Measurements from ENCODE around the gene AHCYL2. TPM values are rescaled to one million over a fixed set of nuclear protein-coding genes. Genes with fewer than 3 reads are reported as not detected.
A peak's percentile ranks its signal among the peaks of the same experiment; 100 is the strongest.

Gene AHCYL2
- total and polyA plus RNA-seq, 4 donors = 2.0 to 10.0 (median 3.6) TPM

- Histone ChIP-seq H3K4me3 (ENCODE audit: low read depth in 1 of 3, low read length in 3 of 3) (no peak overlapping the region), H3K9me3 (ENCODE audit: control insufficient read depth in 4 of 4, low read length in 3 of 4) (no peaks in the 10 kb centered on the region), H3K9ac (ENCODE audit: low read depth in 1 of 2, low read length in 2 of 2) (no peak overlapping the region), H3K27me3 (ENCODE audit: control insufficient read depth in 4 of 4, insufficient read depth in 4 of 4, low read length in 3 of 4) (no peaks in the 10 kb centered on the region), H3K36me3 (ENCODE audit: control insufficient read depth in 4 of 4, insufficient read depth in 3 of 4, low read depth in 1 of 4, low read length in 3 of 4) (no peaks in the 10 kb centered on the region), H3K27ac (ENCODE audit: low read depth in 1 of 2, low read length in 2 of 2) (no peak overlapping the region), H3K4me1 (ENCODE audit: control insufficient read depth in 4 of 4, insufficient read depth in 4 of 4, low read length in 3 of 4) (no peaks in the 10 kb centered on the region)
- TF ChIP-seq CTCF (IDR thresholded peaks at IDR 0.05; ENCODE audit: low read depth, low read length, missing input control) (peak; percentile 61), EGR1 (IDR thresholded peaks at IDR 0.05; ENCODE audit: low read depth in 2 of 2) (no peak), NR2F2 (IDR thresholded peaks at IDR 0.05) (no peak), MAX (IDR thresholded peaks at IDR 0.05) (no peak), SP1 (IDR thresholded peaks at IDR 0.05) (no peak), FOXA2 (IDR thresholded peaks at IDR 0.05) (no peak), HNF4A (conservative IDR thresholded peaks at IDR 0.05) (no peak), RXRA (IDR thresholded peaks at IDR 0.05) (no peak), YY1 (IDR thresholded peaks at IDR 0.05) (peak; percentile 90), FOXA1 (IDR thresholded peaks at IDR 0.05) (no peak), HNF4G (IDR thresholded peaks at IDR 0.05) (no peak), TAF1 (conservative IDR thresholded peaks at IDR 0.05) (no peak), RAD21 (IDR thresholded peaks at IDR 0.05) (peak; percentile 73 to 89), JUND (IDR thresholded peaks at IDR 0.05) (no peak), REST (IDR thresholded peaks at IDR 0.05) (no peak), GABPA (IDR thresholded peaks at IDR 0.05 in 1 of 2, conservative IDR thresholded peaks at IDR 0.05 in 1 of 2) (no peak)
- TF ChIP-seq, protein P1, sequence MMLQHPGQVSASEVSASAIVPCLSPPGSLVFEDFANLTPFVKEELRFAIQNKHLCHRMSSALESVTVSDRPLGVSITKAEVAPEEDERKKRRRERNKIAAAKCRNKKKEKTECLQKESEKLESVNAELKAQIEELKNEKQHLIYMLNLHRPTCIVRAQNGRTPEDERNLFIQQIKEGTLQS (IDR thresholded peaks at IDR 0.05) = no peak
- TF ChIP-seq, protein P2, sequence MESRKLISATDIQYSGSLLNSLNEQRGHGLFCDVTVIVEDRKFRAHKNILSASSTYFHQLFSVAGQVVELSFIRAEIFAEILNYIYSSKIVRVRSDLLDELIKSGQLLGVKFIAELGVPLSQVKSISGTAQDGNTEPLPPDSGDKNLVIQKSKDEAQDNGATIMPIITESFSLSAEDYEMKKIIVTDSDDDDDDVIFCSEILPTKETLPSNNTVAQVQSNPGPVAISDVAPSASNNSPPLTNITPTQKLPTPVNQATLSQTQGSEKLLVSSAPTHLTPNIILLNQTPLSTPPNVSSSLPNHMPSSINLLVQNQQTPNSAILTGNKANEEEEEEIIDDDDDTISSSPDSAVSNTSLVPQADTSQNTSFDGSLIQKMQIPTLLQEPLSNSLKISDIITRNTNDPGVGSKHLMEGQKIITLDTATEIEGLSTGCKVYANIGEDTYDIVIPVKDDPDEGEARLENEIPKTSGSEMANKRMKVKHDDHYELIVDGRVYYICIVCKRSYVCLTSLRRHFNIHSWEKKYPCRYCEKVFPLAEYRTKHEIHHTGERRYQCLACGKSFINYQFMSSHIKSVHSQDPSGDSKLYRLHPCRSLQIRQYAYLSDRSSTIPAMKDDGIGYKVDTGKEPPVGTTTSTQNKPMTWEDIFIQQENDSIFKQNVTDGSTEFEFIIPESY (IDR thresholded peaks at IDR 0.05) = no peak
- WGBS = 76% methylated on average over 5 of the region's 5 CpGs
- DNase-seq (ENCODE audit: low spot score) = peak; percentile 36
Measured at GRCh38 chr7:129271500-129272355, 46.9 kb downstream of the AHCYL2 start.
